CD14-positive monocyte (primary cell): Measurements from ENCODE around the gene PITPNC1. TPM values are rescaled to one million over a fixed set of nuclear protein-coding genes. Genes with fewer than 3 reads are reported as not detected.
A peak's percentile ranks its signal among the peaks of the same experiment; 100 is the strongest.

Experiments
- DNase-seq, 3 donors: peaks; one replicate each; pipeline ENCODE4 v3.0.0-alpha.2; 2011 to 2022
- H2AFZ ChIP-seq: 2 replicates; pipeline ENCODE4 v1.6.0; 2012; ENCODE audit warnings: mild to moderate bottlenecking, low read depth, low read length, inconsistent platforms; ENCODE audit not compliant: insufficient read depth, poor library complexity, severe bottlenecking
- H3K27ac ChIP-seq, 2 donors: 1 replicate in 1 of 2; 2 replicates in 1 of 2; pipeline ENCODE4 v1.5.1; 2012 to 2013; ENCODE audit warnings: low read length in 2 of 2, control low read depth in 1 of 2, inconsistent platforms in 1 of 2, low read depth in 1 of 2, mild to moderate bottlenecking in 1 of 2
- H3K27me3 ChIP-seq, 2 donors: one replicate each; pipeline versions ENCODE4 v1.6.0 to v1.6.1; 2011 to 2013; ENCODE audit warnings: low read length in 2 of 2; ENCODE audit not compliant: control insufficient read depth in 2 of 2, insufficient read depth in 2 of 2
- H3K36me3 ChIP-seq, 2 donors: replicated peaks in 1 of 2; 1 replicate in 1 of 2; 2 replicates in 1 of 2; pipeline versions ENCODE4 v1.5.1 to v1.6.1; 2012 to 2013; ENCODE audit warnings: low read length in 2 of 2, control low read depth in 1 of 2, inconsistent platforms in 1 of 2, mild to moderate bottlenecking in 1 of 2; ENCODE audit not compliant: insufficient read depth in 2 of 2, control insufficient read depth in 1 of 2
- H3K4me1 ChIP-seq, 2 donors: 1 replicate in 1 of 2; 2 replicates in 1 of 2; pipeline versions ENCODE4 v1.5.1 to v1.6.1; 2012 to 2013; ENCODE audit warnings: low read length in 2 of 2, control low read depth in 1 of 2, inconsistent platforms in 1 of 2, mild to moderate bottlenecking in 1 of 2, moderate library complexity in 1 of 2; ENCODE audit not compliant: insufficient read depth in 2 of 2, control insufficient read depth in 1 of 2
- H3K4me2 ChIP-seq: replicated peaks from 2 replicates; pipeline ENCODE3; 2012; ENCODE audit warnings: low read length, moderate library complexity, mild to moderate bottlenecking; ENCODE audit not compliant: poor library complexity, severe bottlenecking; ENCODE audit errors: extremely low read depth
- H3K4me3 ChIP-seq, 3 experiments: fragments of 200-600 bp in 1 of 3; sonication (generic) in 1 of 3; replicated peaks in 1 of 3; 1 replicate in 2 of 3; 2 replicates in 1 of 3; pipeline ENCODE4 v1.5.1; 2011 to 2013; ENCODE audit warnings: low read length in 3 of 3, mild to moderate bottlenecking in 3 of 3, control low read depth in 2 of 3, low read depth in 2 of 3, inconsistent platforms in 1 of 3, moderate library complexity in 1 of 3
- H3K79me2 ChIP-seq: 2 replicates; pipeline ENCODE4 v1.6.0; 2012; ENCODE audit warnings: mild to moderate bottlenecking, control low read depth, inconsistent platforms, low read length, moderate library complexity; ENCODE audit not compliant: insufficient read depth
- H3K9ac ChIP-seq: 2 replicates; pipeline ENCODE4 v1.6.0; 2017; ENCODE audit warnings: low read length, mild to moderate bottlenecking; ENCODE audit not compliant: insufficient read depth, poor library complexity, severe bottlenecking
- H3K9me3 ChIP-seq, 2 donors: replicated peaks in 1 of 2; 1 replicate in 1 of 2; 2 replicates in 1 of 2; pipeline versions ENCODE4 v1.5.1 to v1.6.1; 2012 to 2013; ENCODE audit warnings: low read length in 2 of 2, control low read depth in 1 of 2; ENCODE audit not compliant: control insufficient read depth in 1 of 2, insufficient read depth in 1 of 2
- H4K20me1 ChIP-seq: 2 replicates; pipeline ENCODE4 v1.6.0; 2012; ENCODE audit warnings: mild to moderate bottlenecking, low read length, control low read depth, moderate library complexity; ENCODE audit not compliant: insufficient read depth
- H3K27ac Mint-ChIP-seq, 7 donors: one replicate each; pipeline ENCODE4 v1.8.0; 2020; ENCODE audit warnings: mild to moderate bottlenecking in 7 of 7, mixed read lengths in 7 of 7, moderate library complexity in 6 of 7, inconsistent platforms in 2 of 7
- H3K27me3 Mint-ChIP-seq, 3 donors: one replicate each; pipeline ENCODE4 v1.8.0; 2021 to 2022; ENCODE audit warnings: low read depth in 3 of 3, mild to moderate bottlenecking in 3 of 3, mixed read lengths in 3 of 3, moderate library complexity in 3 of 3, inconsistent platforms in 1 of 3
- H3K36me3 Mint-ChIP-seq, 2 donors: one replicate each; pipeline ENCODE4 v1.8.0; 2020; ENCODE audit warnings: mixed read lengths in 2 of 2, inconsistent platforms in 1 of 2, mild to moderate bottlenecking in 1 of 2
- H3K4me1 Mint-ChIP-seq: one replicate; pipeline ENCODE4 v1.8.0; 2020; ENCODE audit warnings: mild to moderate bottlenecking, mixed read lengths
- H3K4me3 Mint-ChIP-seq, 2 donors: one replicate each; pipeline ENCODE4 v1.8.0; 2020; ENCODE audit warnings: mild to moderate bottlenecking in 2 of 2, mixed read lengths in 2 of 2, moderate library complexity in 1 of 2
- H3K9me3 Mint-ChIP-seq, 7 donors: one replicate each; pipeline ENCODE4 v1.8.0; 2020 to 2022; ENCODE audit warnings: mixed read lengths in 7 of 7, mild to moderate bottlenecking in 6 of 7, moderate library complexity in 6 of 7, inconsistent platforms in 2 of 7
- WGBS: methylation state at CpG from one replicate; pipeline ENCODE4 v1.1.5; 2013; ENCODE audit warnings: missing lambda C conversion rate; ENCODE audit not compliant: insufficient coverage; 5-methylcytosine and 5-hydroxymethylcytosine counted together
- intact Hi-C, 2 donors: fragments of 100-400 bp; cut with micrococcal nuclease; formaldehyde crosslinking; loops; one replicate each; pipeline versions ENCODE4 v1.15.0 to v1.15.1; 2023
- polyA plus RNA-seq, 3 donors: library from polyadenylated mRNA; depleted of rRNA in 1 of 3; unstranded in 2 of 3; stranded (reverse) in 1 of 3; fragments of 300-500 nt in 2 of 3; fragments of >200 nt in 1 of 3; fragmentation: Illumina TruSeq in 2 of 3; gene quantifications; 1 replicate in 2 of 3; 2 replicates in 1 of 3; pipeline ENCODE4 v1.2.3, GENCODE V29; 2012 to 2021
- TF ChIP-seq, protein P1 (sequence below): fragments of 200-600 bp; IDR thresholded peaks from one replicate; pipeline ENCODE4 v1.8.0; 2022; ENCODE audit warnings: antibody characterized with exemption, mild to moderate bottlenecking

The PITPNC1 gene
- polyA plus RNA-seq, 3 donors = 18.5 to 31.0 (median 21.7) TPM

DNA sequence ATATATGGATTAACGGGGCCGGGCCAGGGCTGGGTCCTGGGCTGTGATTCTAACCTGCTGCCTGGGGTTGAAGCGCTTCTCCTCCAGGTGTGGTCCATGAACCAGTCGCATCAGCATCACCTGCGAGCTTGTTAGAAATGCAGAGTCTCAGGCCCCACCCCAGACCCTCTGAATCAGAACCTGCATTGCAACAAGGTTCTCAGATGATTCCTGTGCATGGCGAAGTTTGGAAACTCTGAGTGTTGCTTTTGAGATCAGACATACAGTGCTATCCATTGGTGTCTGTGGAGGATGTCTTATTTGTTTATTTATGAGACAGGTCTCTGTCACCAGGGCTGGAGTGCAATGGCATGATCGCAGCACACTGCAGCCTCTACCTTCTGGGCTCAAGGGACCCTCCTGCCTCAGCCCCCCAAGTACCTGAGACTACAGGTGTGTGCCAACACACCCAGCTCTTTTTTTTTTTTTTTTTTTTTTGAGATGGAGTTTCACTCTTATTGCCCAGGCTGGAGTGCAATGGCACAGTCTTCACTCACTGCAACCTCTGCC is 99.8 kb downstream of the PITPNC1 start:
- no peaks in the 10 kb centered on the region for H3K9me3 Mint-ChIP-seq
- Histone ChIP-seq H3K9ac (no peak overlapping the region), H3K27me3 (no peaks in the 10 kb centered on the region), H3K36me3 (no peaks in the 10 kb centered on the region), H3K4me1 (peaks cover 17 to 26% of the 10 kb centered on the region in 2 donors), H3K79me2 (peaks cover 39% of the 10 kb centered on the region), H3K27ac (no peak overlapping the region), H4K20me1 (peaks cover 5% of the 10 kb centered on the region), H3K4me3 (no peak overlapping the region), H2AFZ (no peak overlapping the region), H3K9me3 (no peaks in the 10 kb centered on the region), H3K4me2 (no peak overlapping the region)
- TF ChIP-seq, protein P1, sequence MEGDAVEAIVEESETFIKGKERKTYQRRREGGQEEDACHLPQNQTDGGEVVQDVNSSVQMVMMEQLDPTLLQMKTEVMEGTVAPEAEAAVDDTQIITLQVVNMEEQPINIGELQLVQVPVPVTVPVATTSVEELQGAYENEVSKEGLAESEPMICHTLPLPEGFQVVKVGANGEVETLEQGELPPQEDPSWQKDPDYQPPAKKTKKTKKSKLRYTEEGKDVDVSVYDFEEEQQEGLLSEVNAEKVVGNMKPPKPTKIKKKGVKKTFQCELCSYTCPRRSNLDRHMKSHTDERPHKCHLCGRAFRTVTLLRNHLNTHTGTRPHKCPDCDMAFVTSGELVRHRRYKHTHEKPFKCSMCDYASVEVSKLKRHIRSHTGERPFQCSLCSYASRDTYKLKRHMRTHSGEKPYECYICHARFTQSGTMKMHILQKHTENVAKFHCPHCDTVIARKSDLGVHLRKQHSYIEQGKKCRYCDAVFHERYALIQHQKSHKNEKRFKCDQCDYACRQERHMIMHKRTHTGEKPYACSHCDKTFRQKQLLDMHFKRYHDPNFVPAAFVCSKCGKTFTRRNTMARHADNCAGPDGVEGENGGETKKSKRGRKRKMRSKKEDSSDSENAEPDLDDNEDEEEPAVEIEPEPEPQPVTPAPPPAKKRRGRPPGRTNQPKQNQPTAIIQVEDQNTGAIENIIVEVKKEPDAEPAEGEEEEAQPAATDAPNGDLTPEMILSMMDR = no peak
- intact Hi-C loops = loop anchor here (5.0 to 10.0 kb wide), 3 partner anchors 35 to 102 kb away; partner anchors contain the start of gene PITPNC1 (in 1 of the 2)
- H3K27ac Mint-ChIP-seq = peak overlapping the region in 1 of 7 donors; percentile 72
- peaks cover 3 to 5% of the 10 kb centered on the region in 2 donors for H3K36me3 Mint-ChIP-seq
- H3K4me3 Mint-ChIP-seq = no peak overlapping the region
- WGBS = 100% methylated on average over 5 of the region's 7 CpGs
- H3K4me1 Mint-ChIP-seq = peaks cover 40% of the 10 kb centered on the region
- peaks cover 0 to 6% (median 5%) of the 10 kb centered on the region in 3 donors for H3K27me3 Mint-ChIP-seq
- DNase-seq = no peak

DNA sequence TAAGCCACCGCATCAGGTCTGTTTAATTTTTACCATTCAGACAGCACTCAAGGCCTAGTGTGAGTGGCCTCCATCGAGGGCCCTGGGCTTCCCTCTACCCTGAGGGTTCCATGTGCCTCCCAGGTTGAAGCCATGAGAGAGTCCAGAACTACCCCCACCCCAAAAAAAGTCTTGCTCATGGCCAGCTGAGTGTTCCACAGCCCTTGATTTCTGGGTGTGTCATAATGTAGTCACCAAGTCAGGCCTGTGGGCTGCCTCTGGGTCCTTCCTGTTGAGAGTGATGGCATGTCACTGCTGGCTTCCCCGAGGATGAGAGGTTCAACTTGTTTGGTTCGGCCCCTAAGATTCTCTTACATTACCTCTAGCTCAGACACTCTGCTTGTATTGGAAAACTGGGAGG is 100.6 kb downstream of the PITPNC1 start:
- Histone ChIP-seq H3K4me1 (peaks cover 21 to 32% of the 10 kb centered on the region in 2 donors), H3K27me3 (no peaks in the 10 kb centered on the region), H3K36me3 (no peaks in the 10 kb centered on the region), H3K4me2 (no peak overlapping the region), H3K9ac (no peak overlapping the region), H3K27ac (peak overlapping the region in 1 of 2 donors; percentile 59), H3K4me3 (no peak overlapping the region), H3K79me2 (peaks cover 36% of the 10 kb centered on the region), H3K9me3 (no peaks in the 10 kb centered on the region), H2AFZ (no peak overlapping the region), H4K20me1 (peaks cover 8% of the 10 kb centered on the region)
- intact Hi-C loops = loop anchor here (5.0 to 10.0 kb wide), 3 partner anchors 35 to 103 kb away; partner anchors contain the start of gene PITPNC1 (in 1 of the 2)
- Mint-ChIP-seq H3K27me3 (peaks cover 0 to 6% (median 5%) of the 10 kb centered on the region in 3 donors), H3K36me3 (peaks cover 5 to 6% of the 10 kb centered on the region in 2 donors), H3K4me1 (peaks cover 47% of the 10 kb centered on the region), H3K27ac (peak overlapping the region in 5 of 7 donors; percentile 44 to 85 (median 70)), H3K9me3 (no peaks in the 10 kb centered on the region), H3K4me3 (no peak overlapping the region)
- TF ChIP-seq, protein P1 = no peak
- 100% methylated on average over 1 of the region's 4 CpGs for WGBS
- DNase-seq = peak; percentile 46 to 88 (median 59)
